Activated CD4-positive, alpha-beta T cell treated with anti-CD3 and anti-CD28 coated beads, Interleukin-2, amount 50 U/mL, for 4 hours (primary cell): ENCODE data around the gene MCCC1.
"Not testable (repeated sequence)": the region's sequence is repeated elsewhere in the genome, so short reads cannot be mapped to it uniquely, and the experiment has no call there.

Source experiments
- DNase-seq, 2 experiments: peaks; one replicate each; pipeline ENCODE4 v3.0.0-alpha.2; 2020

MCCC1 gene

DNA sequence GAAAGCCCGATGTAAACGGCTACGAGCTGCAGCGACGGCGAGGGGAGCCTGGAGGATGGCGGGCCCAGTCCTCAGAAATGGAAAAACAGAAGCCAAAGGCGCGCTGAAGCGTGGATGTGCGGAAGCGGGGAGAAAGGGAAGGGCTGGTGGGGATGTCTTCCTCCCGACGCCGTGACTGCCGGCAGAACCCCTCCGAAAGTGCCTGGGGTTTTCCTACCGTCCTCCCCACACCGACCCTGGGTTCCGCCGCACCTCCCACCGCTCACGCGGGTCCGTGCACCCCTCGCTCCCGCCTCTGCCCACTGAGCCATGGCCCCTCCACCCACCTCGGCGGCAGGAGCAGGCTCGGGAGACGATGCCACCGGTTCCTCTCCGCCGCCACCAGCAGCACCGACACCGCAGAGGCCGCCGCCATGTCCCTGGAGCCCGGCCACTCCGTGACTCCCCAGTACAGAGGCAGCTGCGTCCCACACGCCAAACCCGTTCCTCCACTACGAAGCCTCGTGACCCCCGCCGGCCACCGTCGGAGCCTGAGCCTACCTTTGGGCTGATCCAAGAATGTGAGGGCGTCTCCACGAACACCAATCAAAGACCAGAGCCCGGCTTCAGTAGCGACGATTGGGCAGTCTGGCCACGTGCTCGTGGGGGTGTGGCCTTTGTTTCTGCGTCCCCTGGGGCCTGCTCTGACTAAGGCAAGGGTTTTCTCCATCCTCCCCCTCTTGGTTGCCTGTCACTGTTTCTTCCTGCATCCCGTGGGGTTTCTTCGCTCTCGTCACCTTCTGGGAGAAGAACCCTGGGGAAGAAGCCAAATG lies at the start of gene MCCC1:
MCCC1 (minus strand) TSS at position 471 of the 812 bp plus-strand sequence; CDS start at position 415, 56 bp downstream.
- peak; percentile 97 for DNase-seq

- no peak for DNase-seq
These were observed 48.8 kb upstream of the MCCC1 start for GRCh38 chr3:183148056-183148455.

DNA sequence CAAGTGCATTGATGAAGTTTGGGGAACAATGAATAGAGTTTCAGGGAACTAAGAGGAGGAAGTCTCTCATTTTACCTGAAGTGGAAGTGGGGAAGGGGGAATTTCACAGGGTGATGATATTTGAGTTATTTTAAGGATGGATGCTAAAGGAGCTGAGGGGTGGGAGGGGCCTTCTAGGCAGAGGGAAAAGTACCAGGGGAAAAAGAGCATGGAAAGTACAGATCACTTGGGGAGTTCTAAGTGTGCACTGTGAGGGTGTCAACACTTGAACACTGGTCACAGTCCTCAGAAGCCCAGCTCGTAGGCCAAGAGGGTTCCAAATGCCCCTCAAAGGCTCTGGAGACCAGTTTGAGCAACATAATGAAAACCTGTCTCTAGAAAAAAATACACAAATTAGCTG lies 45.1 kb upstream of the MCCC1 start:
- no peak for DNase-seq

DNA sequence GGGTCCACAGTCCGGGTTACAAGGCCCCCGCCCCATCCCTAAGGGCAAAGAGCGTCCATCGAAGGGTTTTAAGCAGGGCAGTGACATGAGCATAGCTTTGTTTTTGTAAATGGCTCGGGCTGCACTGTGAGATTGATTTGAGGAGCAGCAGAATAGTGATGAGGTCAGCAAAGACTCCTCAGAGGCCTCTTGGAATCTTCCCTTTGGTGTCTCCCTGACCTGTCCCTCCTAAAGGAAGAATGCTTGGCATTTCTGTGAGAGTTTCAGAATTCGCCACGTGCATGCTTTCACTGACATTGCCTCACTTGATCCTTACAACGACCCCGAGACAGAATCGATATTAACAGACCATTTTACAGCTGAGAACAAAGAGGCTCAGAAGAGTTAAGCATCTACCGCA lies 42.9 kb upstream of the MCCC1 start:
- DNase-seq = no peak

DNA sequence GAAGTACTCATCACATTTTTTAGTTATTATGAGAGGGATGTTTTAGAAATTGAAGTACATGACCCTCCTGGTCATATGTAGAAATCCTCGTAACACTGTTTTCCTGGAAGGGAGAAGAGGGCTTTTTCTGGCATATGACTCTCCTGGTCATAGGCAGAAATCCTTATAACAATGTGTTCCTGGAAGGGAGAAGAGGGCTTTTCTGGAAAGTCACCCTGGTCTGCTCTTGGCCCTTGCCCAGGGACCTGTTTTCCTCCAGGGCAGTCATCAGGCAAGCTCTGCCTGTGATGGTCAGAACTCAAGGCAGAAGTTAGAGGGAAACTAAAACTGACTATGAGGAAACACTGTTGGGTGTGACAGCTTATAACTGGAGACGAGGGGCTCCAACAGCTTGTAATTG lies 35.5 kb upstream of the MCCC1 start:
- DNase-seq = no peak

- DNase-seq = no peak
These were observed 33.1 kb upstream of the MCCC1 start for GRCh38 chr3:183132409-183132808.

- no peak for DNase-seq
These were observed 32.4 kb upstream of the MCCC1 start for GRCh38 chr3:183131735-183132134.

GRCh38 chr3:183131186-183131725 lies 32.0 kb upstream of the MCCC1 start:
- DNase-seq = no peak

- DNase-seq = no peak
These were observed 29.9 kb upstream of the MCCC1 start for GRCh38 chr3:183129243-183129642.

- DNase-seq = no peak
These were observed 29.4 kb upstream of the MCCC1 start for GRCh38 chr3:183128709-183129108.

GRCh38 chr3:183123891-183124290 lies 24.6 kb upstream of the MCCC1 start:
- no peak for DNase-seq

GRCh38 chr3:183122257-183122932 lies 23.1 kb upstream of the MCCC1 start:
- no peak for DNase-seq

DNA sequence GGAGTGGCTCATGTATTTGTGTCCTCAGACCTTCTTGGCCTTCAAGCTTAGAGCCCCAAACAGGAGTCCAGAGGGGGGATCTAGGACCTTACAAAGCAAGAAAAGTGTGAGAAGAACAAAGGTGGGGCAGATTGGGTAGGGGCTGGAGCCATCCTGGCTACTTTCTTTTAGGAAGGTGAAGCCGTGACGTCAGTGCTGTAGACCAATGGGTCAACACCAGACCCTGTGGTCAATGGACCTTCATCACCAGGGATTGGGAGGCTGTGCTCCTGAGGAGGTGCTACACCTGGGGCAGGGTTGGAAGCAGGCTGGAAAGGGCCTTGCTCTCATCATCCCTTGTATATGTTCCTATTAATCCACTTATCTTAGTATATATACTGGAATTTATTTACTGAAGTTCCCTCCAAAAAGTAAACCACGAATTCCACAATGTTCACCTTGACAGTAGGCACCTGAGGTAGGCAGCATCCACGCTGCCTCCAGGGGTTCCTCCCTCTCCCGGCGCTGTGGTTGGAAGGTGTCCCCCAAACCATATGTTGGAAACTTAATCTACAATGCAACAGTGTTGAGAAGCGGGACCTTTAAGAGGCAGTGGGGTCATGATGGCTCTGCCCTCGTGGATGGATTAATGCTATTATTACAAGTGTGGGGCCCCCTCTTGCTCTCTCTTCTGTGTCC lies 21.4 kb upstream of the MCCC1 start:
- DNase-seq = no peak

DNA sequence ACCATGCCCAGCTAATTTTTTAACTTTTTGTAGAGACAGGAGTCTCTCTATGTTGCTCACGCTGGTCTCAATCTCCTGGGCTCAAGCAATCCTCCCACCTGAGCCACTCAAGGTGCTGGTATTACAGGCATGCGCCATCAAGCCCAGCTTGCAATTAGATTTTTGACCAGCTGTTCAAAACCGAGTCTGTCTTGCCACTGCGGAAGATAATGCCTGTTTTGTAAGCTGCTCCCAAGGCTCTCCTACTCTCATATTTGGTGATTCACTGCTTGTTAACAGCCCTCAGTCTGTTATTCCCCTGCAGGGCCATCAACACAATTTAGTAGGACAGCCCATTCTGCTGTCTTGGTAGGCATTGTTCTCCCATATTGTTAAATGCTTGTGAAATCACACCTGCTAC lies 17.8 kb upstream of the MCCC1 start:
- no peak for DNase-seq

DNA sequence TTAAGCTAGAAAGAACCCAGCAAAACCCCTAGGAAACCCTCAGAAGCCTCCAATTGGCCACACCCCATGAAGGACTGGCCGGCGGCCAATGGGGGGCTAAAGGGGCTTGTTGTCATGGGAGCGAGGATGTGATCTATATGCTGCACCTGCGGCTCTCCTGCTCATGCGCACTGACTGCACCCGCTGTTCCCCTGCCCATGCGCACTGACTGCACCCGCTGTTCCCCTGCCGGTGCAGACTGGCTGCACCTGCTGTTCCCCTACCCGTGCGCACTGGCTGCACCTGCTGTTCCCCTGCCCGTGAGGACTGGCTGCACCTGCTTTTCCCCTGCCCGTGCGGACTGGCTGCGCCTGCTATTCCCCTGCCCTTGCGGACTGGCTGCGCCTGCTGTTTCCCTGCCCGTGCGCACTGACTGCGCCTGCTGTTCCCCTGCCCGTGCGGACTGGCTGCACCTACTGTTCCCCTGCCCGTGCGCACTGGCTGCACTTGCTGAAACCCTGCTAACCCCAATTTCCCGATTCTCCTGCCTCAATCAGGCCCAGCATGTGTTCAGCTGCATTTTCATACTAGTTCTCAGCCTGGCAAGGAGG lies 16.8 kb upstream of the MCCC1 start:
- peak; percentile 36 to 42 for DNase-seq

- DNase-seq = no peak
These were observed 15.3 kb upstream of the MCCC1 start for GRCh38 chr3:183114384-183115178.

DNA sequence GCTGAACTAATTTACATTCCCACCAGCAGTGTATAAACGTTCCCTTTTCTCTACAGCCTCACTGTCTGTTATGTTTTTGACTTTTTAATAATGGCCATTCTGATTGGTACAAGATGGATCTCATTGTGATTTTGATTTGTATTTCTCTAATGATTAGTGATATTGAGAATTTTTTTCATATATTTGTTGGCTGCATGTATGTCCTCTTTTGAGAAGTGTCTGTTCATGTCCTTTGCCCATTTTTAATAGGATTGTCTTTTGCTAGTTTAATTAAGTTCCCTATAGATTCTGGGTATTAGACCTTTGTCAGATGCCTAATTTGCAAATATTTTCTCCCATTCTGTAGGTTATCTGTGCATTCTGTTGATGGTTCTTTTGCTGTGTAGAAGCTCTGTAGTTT lies 10.6 kb upstream of the MCCC1 start:
- DNase-seq = not testable (repeated sequence)

DNA sequence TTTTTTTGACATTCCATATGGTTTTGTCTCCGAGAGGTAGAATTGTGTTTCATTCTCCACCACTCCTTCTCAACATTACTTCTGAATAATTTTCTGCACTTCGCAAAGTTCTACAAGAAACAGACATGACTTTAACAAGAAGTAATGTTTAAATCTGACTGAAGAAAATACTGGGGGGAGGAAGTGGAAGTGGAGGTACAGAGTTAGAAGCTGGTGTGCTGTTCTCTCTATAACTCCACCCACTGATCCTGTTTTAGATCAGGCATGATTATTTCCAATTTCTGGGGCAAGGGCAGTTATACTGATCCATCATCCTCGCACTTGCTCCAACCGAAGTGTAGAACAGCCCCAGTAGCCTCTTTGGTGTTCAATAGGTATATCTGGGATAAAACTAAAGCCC lies 9.2 kb upstream of the MCCC1 start:
- DNase-seq = no peak

DNA sequence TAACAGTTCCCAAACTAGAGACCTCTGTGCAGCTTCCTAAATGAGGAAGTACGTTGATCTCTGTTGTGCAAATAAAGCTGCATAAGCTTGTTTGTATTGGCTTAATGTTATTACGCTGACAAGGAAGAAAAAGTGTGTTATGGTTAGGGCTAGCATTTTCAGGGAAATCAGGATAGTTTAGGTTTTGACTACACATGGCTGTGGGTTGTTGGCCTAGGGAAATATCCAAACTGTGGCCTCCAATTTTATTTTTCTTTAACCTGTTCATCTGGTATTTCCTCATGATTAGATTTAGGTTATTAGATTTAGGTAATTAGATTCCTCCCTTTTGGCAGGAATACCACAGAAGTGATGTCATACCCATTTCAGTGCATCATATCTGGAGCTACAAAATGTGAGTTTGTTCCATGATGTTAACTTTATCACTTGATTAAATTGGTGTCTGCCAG lies 8.7 kb upstream of the MCCC1 start:
- DNase-seq = no peak

GRCh38 chr3:183107372-183107771 lies 8.1 kb upstream of the MCCC1 start:
- DNase-seq = not testable (repeated sequence)

GRCh38 chr3:183106635-183107034 lies 7.3 kb upstream of the MCCC1 start:
- no peak for DNase-seq

GRCh38 chr3:183103950-183104349 lies 4.7 kb upstream of the MCCC1 start:
- DNase-seq = not testable (repeated sequence)
